ENCODE data around the gene CENPP. TPM values are rescaled to one million over a fixed set of nuclear protein-coding genes. Genes with fewer than 3 reads are reported as not detected.

Gene CENPP
- polyA plus RNA-seq, 2 of the 4 experiments (the other 2 are of a cell fraction), result 7.2 to 13.4 TPM

- no peaks in the 10 kb centered on the region for H3K9me3 ChIP-seq
- FAIRE-seq (no peak), DNase-seq (ENCODE audit: low read depth in 1 of 2, low spot score in 1 of 2) (no peak), ATAC-seq (no peak)
- H3K4me2 ChIP-seq, result no peak overlapping the region
- TF ChIP-seq HOXB13 (CRISPR knock-in tag; IDR thresholded peaks at IDR 0.05; ENCODE audit: low read depth) (no peak), ESRRA (IDR thresholded peaks at IDR 0.05; ENCODE audit: borderline replicate concordance, low read length) (no peak), MAFK (IDR thresholded peaks at IDR 0.05; ENCODE audit: partially characterized antibody) (no peak), RNF2 (IDR thresholded peaks at IDR 0.05; ENCODE audit: borderline replicate concordance, low read depth) (no peak), KDM1A (IDR thresholded peaks at IDR 0.05; ENCODE audit: low read depth) (no peak)
- TF ChIP-seq, protein P1, sequence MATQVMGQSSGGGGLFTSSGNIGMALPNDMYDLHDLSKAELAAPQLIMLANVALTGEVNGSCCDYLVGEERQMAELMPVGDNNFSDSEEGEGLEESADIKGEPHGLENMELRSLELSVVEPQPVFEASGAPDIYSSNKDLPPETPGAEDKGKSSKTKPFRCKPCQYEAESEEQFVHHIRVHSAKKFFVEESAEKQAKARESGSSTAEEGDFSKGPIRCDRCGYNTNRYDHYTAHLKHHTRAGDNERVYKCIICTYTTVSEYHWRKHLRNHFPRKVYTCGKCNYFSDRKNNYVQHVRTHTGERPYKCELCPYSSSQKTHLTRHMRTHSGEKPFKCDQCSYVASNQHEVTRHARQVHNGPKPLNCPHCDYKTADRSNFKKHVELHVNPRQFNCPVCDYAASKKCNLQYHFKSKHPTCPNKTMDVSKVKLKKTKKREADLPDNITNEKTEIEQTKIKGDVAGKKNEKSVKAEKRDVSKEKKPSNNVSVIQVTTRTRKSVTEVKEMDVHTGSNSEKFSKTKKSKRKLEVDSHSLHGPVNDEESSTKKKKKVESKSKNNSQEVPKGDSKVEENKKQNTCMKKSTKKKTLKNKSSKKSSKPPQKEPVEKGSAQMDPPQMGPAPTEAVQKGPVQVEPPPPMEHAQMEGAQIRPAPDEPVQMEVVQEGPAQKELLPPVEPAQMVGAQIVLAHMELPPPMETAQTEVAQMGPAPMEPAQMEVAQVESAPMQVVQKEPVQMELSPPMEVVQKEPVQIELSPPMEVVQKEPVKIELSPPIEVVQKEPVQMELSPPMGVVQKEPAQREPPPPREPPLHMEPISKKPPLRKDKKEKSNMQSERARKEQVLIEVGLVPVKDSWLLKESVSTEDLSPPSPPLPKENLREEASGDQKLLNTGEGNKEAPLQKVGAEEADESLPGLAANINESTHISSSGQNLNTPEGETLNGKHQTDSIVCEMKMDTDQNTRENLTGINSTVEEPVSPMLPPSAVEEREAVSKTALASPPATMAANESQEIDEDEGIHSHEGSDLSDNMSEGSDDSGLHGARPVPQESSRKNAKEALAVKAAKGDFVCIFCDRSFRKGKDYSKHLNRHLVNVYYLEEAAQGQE (IDR thresholded peaks at IDR 0.05), result no peak
- H3K4me1 ChIP-seq, result no peaks in the 10 kb centered on the region
- H3K4me3 ChIP-seq, result no peak overlapping the region
- no peak overlapping the region for H3K27ac ChIP-seq
- ChIA-PET POLR2A (no interaction called here), CTCF (no interaction called here)
Measured at GRCh38 chr9:92530893-92531292, 205.1 kb downstream of the CENPP start.

DNA sequence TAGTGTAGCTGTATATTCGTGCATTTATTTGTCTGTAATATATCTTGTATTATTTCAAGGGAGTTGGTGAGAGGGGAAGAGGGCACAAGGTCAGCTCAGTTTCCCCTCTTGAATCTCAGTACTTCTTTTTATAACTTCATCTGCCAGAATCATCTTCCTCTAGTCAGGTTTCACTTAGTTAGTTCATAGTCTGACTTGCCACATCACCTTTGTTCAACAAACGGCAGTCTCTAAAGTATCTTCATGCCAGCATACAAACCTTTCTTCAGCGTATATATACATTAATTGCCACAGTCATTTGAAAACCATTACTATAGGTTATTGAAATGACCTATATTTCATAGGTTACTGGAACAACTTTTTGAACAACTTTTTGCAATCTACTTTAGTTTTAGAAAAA, 208.5 kb downstream of the CENPP start:
- no peak for ATAC-seq

GRCh38 chr9:92534674-92535073, 208.9 kb downstream of the CENPP start:
- ChIA-PET CTCF (no interaction called here), POLR2A (no interaction called here)
- H3K4me2 ChIP-seq, result no peak overlapping the region
- H3K4me3 ChIP-seq, result no peak overlapping the region
- H3K27ac ChIP-seq, result no peak overlapping the region
- no peak for DNase-seq (ENCODE audit: low read depth in 1 of 2, low spot score in 1 of 2)
- 6% methylated on average over 1 of the region's 1 CpG for WGBS (ENCODE audit: missing lambda C conversion rate)
- no peaks in the 10 kb centered on the region for H3K4me1 ChIP-seq
- no peak for ATAC-seq
- no peak for TF ChIP-seq NFE2L2 (conservative IDR thresholded peaks at IDR 0.05; ENCODE audit: low read length)
- TF ChIP-seq NPAS2 (CRISPR knock-in tag; IDR thresholded peaks at IDR 0.05; ENCODE audit: borderline replicate concordance), result no peak
- TF ChIP-seq SREBF2 (IDR thresholded peaks at IDR 0.05), result no peak
- no peak for TF ChIP-seq KDM1A (IDR thresholded peaks at IDR 0.05; ENCODE audit: low read depth)
- no peak for TF ChIP-seq SMC3 (IDR thresholded peaks at IDR 0.05)
- no peak for TF ChIP-seq POLR2A (IDR thresholded peaks at IDR 0.05; ENCODE audit: low read length)
- TF ChIP-seq ZNF302 (CRISPR knock-in tag; IDR thresholded peaks at IDR 0.05), result no peak
- no peak for TF ChIP-seq MAX (IDR thresholded peaks at IDR 0.05)
- no peak for TF ChIP-seq CBX8 (IDR thresholded peaks at IDR 0.05)
- no peak for TF ChIP-seq HMGXB4 (CRISPR knock-in tag; IDR thresholded peaks at IDR 0.05; ENCODE audit: borderline replicate concordance)
- no peak for FAIRE-seq
- H3K9me3 ChIP-seq, result no peaks in the 10 kb centered on the region

More for the DNA sequence above, 208.5 kb downstream of the CENPP start:
- no peak for TF ChIP-seq HDAC2 (IDR thresholded peaks at IDR 0.05)
- TF ChIP-seq TFCP2L1 (CRISPR knock-in tag; IDR thresholded peaks at IDR 0.05), result no peak
- TF ChIP-seq CBX8 (IDR thresholded peaks at IDR 0.05), result no peak
- TF ChIP-seq BHLHE40 (IDR thresholded peaks at IDR 0.05; ENCODE audit: low read depth, low read length), result no peak
- TF ChIP-seq FOXS1 (CRISPR knock-in tag; IDR thresholded peaks at IDR 0.05), result no peak
- TF ChIP-seq, protein P2, sequence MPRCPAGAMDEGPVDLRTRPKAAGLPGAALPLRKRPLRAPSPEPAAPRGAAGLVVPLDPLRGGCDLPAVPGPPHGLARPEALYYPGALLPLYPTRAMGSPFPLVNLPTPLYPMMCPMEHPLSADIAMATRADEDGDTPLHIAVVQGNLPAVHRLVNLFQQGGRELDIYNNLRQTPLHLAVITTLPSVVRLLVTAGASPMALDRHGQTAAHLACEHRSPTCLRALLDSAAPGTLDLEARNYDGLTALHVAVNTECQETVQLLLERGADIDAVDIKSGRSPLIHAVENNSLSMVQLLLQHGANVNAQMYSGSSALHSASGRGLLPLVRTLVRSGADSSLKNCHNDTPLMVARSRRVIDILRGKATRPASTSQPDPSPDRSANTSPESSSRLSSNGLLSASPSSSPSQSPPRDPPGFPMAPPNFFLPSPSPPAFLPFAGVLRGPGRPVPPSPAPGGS (IDR thresholded peaks at IDR 0.05), result no peak
- no peak for TF ChIP-seq ZNF302 (CRISPR knock-in tag; IDR thresholded peaks at IDR 0.05)
- TF ChIP-seq HMGXB4 (CRISPR knock-in tag; IDR thresholded peaks at IDR 0.05; ENCODE audit: borderline replicate concordance), result no peak
- no peak for TF ChIP-seq NR3C1 (IDR thresholded peaks at IDR 0.05)
- no peak for TF ChIP-seq SREBF2 (IDR thresholded peaks at IDR 0.05)
- no peak for TF ChIP-seq NFE2L2 (conservative IDR thresholded peaks at IDR 0.05; ENCODE audit: low read length)
- no peak for TF ChIP-seq MAFK (IDR thresholded peaks at IDR 0.05; ENCODE audit: partially characterized antibody)
- TF ChIP-seq MAZ (IDR thresholded peaks at IDR 0.05; ENCODE audit: borderline replicate concordance, low read depth, low read length), result no peak
- TF ChIP-seq EHF (CRISPR knock-in tag; IDR thresholded peaks at IDR 0.05), result no peak
- POLR2A ChIA-PET, result no interaction called here
- Histone ChIP-seq H3K9me3 (no peaks in the 10 kb centered on the region), H3K4me3 (no peak overlapping the region), H3K27ac (no peak overlapping the region), H3K4me1 (no peaks in the 10 kb centered on the region), H3K4me2 (no peak overlapping the region)
- 85% methylated on average over 3 of the region's 3 CpGs for WGBS (ENCODE audit: missing lambda C conversion rate)
- FAIRE-seq (no peak), DNase-seq (ENCODE audit: low read depth in 1 of 2, low spot score in 1 of 2) (no peak)
- CTCF ChIA-PET, result interaction anchor here (0.6 kb wide), 1 partner anchor 32 kb away, joined by 3 read pairs; no protein-coding TSS in a partner anchor

Measured in A549 (cell line).